Stimulated activated CD4-positive, alpha-beta T cell treated with anti-CD3 and anti-CD28 coated beads, Interleukin-4, amount 100 ng/mL, for 1 hour (primary cell): ENCODE data around the gene SORCS1.
A peak's percentile ranks its signal among the peaks of the same experiment; 100 is the strongest.

Source experiments
- DNase-seq: peaks from one replicate; pipeline ENCODE4 v3.0.0-alpha.2; 2020

The SORCS1 gene

DNA sequence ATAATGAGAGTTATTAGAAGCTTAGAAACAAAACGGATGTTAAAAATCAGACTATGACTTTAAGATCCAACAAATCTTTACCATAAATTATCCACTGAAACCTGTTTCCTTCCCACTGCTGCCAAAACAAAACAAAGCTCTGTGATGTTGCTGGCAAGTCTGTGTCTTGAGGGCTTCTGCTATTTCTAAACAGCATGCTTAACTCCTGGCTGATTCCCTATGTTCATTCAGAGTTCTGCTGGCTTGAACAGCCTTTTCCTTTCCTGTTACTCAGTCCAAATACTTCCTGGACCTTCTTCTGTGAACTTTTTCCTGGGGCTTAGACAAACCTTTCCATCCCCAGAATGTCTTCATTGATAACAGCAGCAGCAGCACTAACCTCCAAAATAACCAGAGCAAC, 448.1 kb downstream of the SORCS1 start:
- DNase-seq, result no peak

DNA sequence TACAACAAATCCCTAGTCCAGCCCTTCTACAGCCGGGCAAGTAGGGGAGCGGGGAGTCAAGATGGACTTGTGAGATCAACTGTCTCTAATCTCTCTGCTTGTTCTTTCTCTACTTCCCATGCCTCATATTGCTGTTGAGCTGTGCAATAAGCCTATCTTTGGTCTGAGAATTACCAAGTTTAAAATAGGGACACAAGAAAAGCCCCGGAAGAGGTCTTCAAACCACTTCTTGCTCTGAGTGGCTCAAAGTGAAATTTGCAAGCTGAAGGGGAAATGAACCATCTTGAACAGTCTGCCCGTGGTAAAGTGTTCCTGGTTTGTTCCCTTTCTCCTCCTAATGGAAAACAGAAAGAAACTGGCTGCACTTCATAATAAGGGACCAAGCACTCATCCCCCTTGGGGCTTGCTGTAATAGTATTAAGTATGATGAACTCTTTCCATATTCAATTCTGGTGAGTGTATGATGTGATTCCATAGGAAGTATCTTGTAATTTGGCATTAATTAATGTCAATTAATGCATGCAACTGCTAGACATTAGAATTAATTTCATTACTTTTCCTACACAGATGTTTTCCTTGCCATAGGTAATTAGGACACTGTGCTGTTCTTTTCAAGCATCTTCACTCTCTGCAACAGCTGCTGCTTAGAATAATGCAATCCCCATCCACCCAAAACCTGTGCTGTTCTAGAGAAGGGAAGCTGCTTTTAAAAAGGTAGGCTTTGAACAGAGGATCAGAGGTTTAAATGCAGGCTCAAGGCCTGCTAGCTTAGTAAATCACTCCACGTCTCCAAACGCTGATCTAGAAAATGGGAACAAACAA, 449.6 kb downstream of the SORCS1 start:
- no peak for DNase-seq

DNA sequence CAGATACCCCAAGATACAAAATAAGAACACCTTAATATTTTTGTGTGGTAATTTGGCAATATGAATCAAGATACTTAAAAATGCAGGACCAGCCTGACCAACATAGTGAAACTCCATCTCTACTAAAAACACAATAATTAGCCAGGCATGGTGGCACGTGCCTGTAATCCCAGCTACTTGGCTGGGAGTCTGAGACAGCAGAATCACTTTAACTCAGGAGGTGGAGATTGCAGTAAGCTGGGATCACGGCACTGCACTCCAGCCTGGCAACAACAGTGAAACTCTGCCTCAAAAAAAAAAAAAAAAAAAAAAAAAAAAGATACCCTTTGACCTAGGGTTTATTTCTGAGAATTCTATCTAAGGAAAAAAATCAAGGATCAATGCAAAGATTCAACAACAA, 450.7 kb downstream of the SORCS1 start:
- DNase-seq, result no peak

DNA sequence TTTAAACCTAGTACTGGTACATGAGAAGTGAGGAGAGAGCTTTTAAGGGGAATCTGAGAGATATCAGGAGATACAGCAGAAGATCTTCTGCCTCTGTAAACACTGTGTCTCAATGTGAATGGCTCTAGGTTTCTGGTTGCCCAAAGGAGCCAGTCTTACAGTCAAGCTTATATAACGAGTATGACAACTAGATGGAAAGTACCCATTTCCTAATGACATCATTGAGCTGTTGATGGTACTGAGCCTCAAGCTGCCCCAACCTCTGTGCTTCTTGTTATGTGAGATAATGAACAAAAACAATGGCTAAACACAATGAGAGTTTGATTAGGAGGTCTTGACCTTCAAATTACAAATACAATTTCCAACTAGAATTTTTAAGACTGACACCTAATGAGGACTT, 451.5 kb downstream of the SORCS1 start:
- DNase-seq, result no peak

DNA sequence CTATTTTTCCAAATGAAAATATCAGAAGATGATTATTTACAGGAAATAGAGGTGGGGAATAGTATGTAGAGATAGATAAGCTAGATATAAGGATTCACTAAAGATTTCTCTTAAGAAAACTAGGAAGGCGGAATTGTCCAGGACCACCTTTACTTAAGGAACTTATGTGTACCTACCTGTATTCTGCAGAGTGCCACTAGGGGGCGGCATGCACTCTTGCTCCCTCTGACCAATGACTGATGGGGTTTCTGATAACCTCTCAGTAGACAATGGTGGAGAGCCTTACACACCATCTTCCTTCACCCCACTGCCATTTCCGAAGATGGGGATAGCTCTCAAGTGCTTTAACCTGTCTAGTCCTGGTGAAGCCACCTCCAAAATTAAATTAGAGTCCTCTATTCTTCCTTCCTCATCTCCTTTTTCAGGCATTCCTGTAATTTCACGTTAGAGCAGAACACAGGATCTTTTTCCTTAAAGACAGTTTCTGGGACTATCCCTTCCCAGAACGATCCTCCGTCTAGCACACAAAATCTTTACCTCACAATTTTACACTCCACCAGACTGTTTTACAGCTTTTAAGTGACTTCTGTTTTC, 453.1 kb downstream of the SORCS1 start:
- peak; percentile 2 for DNase-seq

DNA sequence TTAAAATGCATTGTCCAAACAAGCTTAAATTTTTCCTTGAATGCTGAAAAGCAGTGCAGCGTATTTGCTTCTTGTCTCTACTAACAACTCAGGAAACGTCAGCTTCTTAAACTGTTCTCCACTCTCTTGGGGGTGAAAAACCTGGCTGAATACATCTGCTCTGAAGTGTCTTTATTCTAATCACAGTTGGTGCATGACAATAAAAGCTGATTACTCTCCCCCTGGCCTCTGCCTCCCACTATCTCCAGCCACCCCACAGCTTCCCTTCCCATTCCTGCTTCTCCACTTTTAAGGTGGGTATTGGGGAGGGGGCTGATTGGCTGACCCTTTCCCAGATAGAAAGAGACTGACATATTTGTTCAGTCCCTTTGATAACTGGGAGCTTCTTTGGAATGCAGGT, 456.0 kb downstream of the SORCS1 start:
- DNase-seq, result no peak

DNA sequence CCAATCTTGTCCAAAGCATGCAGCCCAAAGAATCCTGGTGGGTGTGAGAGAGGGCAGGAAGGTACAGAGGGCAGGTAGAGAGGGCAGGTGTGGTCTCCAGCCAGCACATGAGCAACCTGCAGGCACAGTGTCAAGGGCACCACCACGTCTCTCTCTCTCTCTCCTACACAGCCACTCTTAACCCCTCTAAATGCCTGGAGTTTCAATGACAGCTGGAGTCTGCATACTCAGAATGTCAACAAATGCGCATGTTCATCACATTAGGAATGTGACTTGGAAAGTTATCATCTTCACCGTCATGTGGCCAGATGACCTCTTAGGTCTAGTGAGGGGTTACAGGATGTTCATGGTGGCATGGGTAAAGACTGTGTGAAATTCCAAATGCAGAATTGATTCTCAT, 456.8 kb downstream of the SORCS1 start:
- no peak for DNase-seq

DNA sequence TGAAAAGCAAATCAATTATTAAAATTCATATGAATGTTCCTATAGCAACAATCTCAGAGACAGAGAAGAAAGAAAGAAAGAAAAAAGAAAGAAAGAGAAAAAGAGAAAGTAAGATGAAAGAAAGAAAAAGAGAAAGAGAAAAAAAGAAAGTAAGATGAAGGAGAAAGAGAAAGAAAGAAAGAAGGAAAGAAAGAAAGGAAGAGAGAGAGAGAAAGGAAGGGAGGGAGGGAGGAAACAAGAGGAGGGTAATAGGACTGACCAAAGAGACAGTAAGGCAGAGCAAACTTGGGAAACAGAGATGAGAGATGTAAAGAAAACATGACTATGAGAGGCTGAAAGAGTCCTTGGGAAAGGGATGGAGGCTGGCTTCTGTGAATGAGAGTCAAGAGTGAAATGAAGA, 458.4 kb downstream of the SORCS1 start:
- no peak for DNase-seq

DNA sequence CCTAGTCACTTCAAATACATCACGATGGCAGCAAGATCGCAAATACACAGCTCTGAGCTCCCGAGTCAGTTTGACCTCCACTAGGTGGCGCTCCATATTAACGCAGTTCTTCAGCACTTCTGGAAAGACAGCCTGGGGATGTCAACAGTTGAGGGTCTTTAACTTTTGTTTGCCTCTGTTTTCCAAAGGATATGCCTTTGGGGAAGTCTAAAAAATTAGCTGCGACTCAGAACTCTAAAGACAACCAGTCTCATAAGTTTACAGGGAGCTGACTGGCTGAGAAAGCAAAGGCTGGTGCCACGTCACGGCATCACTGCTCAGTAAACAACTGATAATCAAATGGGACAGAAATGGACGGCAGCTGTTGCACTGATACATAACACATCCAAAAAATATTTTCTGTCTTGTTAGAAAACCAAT, 458.8 kb downstream of the SORCS1 start:
- DNase-seq, result no peak

DNA sequence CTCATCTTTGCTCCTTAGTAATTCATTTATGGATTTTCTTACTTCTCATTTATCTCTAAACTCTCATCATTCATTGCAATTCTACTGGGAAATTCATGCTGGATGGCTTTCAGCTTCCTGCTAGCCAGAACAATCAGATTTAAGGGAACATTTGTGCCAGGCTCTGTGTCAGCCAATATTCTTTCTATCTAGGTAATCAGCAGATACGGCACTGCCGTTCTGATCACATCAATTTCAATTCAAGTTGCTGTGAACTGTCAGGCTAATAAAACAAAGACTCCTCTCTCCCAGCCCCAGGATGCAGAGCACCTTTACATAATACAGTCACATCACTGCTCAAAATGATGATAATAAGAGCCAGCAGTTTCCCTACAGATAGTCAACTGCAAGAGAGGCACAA, 468.3 kb downstream of the SORCS1 start:
- no peak for DNase-seq

DNA sequence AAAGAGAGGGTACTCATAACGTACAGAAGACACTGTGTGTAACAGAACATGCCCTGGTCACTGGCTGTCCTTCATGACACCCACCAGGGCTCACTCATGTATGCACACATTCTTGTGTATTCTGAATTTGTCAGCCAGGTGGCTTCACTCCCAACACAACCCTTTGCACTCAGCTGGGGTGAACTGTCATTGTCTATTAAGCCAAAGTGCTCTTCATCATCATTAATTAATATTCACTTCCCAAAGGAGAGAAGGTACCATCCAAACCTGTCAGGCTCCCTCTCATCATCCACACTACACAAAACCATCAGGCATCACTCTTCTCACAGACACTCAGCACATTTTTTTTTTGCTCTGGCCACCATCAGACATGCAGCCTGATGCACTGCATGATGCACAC, 469.8 kb downstream of the SORCS1 start:
- DNase-seq, result no peak

DNA sequence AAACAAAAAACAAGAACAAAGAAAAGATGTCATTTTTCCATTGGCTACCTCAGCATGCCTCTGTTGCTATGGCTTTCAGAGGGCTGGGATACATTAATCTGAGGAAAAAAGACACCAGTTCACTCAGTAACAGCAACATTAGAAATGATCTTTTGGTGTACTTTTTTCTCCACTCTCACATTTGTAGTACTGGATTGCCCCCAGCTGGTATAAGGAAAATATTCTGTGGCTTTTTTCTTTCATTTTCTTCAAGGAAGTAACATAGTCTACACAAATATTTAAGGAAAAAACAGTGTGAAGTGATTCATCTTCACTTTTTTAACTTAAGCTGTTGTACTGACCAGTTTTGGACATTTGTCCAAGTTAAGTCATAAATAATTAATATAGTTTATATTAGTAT, 482.3 kb downstream of the SORCS1 start:
- no peak for DNase-seq

DNA sequence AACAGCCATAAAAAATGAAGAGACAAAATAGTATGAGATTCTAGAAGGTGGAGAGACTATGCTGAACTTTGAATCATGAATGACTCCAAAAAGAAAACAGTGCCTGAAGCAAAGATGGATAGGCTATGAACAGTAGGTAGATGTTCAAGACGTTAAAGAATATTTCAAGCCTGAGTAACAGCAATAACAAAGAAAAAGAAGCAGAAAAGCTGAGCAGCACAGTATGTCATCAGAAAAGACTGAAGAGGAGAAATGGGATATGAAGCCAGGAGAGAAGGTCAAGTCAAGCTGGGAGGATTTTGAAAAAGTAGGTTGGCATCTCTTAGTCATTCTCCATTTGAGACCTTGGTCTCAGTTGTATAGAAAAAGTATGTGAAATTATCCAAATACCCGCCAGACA, 484.4 kb downstream of the SORCS1 start:
- DNase-seq, result no peak

DNA sequence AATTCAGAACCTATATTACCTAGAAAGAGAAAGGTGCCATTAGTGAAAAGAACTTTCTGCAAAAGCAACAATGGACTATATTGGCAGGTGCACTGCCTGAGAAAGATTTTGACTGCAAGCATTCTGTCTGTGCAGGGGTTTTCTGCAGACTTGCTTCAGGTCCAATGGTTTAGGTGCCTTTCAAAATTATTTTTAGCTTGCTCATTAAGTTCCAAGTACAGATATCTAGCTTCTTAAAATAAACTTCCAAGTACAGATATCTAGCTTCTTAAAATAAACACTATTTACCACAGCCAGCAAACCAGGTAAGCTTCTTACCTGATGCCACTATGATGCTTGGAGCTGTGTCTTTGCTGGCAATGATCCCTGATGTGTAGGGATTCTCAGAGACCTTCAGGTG, 485.2 kb downstream of the SORCS1 start:
- no peak for DNase-seq

DNA sequence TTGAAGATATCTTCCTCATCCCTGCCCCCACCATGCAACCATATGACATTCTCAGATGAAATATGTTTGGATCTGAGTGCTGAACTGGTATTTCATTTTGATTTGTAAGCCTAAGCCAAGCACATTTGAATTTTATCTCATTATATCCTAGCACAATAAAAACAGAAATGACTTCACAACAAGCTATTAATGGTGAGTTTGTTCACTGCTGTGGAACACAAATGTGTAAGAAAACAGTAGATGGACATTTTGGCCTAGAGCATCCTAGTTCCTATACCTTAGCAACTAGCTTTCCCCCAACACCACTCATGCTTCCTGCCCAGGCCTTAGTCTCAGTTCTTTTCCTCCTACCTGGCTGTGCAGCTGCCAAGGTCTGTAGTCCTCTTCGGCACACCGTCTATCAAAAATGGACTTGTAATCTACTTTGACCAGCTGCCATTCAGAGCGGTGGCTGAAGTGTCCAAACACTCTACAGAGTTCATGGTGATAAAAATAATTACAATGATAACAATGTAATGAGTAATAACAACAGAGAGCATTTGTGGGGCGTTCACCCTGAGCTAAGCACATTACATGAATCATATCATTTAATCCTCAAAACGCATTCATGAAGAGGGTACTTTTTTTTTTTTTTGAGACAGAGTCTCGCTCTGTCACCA, 491.9 kb downstream of the SORCS1 start:
- no peak for DNase-seq

DNA sequence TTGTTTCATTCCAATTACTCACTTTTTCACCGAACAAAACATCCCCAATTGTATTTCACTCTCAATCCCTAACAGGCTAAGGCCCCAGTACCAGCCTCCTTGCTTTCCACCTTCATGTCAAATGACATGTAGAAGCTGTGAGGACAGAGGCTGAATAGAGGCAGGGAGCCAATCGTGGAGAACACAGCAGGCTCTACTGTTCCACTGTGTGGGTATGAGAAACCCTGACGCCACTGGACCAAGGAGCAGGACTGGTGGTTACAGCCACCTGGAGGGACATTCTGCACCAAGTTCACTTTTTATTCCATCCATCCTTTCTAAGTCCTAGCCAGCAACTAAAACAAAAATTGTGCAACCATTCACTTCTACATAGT, 502.8 kb downstream of the SORCS1 start:
- no peak for DNase-seq

DNA sequence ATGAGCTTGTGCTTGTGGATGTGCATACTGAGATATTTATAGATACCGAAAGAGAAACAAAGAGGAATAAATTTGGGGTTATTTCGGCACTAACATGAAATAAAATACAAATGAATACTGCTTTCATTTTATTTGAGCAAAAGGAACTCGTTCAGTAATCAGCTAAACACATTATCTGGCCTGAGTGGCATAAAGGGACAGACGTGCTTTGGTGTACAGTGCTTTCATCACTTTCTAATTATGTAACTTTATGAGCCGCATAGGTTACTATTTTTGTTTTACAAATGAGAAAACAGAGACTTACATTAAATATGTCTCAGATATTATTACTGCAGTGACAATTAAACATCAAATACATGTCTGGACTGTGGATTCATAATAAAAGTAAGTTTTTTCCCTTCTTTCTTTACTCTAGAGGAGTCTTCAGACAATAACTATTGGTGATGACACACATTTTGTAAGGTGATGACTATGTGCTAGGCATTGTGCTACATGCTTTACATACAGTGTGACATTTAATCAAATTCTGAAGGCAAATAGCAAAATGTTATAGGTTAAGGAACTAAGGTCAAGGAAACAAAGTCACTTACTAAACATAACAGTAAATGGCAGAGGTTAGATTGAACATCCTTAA, 503.3 kb downstream of the SORCS1 start:
- DNase-seq, result no peak

DNA sequence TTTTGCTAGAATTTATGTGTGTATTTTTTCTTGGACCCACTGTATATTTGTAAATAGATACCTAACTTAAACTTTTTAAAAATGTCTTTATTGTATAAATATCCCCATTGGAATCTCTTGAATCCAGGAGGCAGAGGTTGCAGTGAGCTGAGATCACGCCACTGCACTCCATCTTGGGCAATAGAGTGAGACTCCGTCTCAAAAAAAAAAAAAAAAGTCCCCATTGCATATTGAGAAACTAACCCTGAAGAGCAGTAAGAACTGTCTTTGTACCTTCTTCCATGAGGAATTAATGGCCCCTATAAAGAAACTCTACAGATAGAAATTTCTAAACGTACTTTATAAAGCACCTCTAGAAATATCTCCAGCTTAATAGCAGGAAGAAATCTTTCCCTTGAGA, 504.0 kb downstream of the SORCS1 start:
- DNase-seq, result no peak

DNA sequence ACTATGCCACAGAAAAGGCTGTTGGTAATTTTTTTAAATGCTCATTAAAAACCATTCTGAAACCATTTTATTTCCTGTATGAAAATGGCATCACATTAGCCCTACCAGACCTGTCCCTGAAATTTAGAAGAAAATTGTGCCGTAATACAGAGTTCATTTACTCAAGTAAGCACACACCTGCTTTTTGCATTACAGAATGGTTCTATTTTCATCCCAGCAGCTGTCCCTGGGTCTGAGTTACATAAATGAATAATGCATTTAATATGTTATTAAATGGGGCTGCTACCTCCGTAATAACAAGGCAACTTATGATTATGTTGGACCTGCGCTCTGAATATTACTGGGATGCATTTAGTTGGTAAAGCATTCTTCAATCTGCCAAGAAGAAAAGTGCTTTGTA, 508.9 kb downstream of the SORCS1 start:
- no peak for DNase-seq

DNA sequence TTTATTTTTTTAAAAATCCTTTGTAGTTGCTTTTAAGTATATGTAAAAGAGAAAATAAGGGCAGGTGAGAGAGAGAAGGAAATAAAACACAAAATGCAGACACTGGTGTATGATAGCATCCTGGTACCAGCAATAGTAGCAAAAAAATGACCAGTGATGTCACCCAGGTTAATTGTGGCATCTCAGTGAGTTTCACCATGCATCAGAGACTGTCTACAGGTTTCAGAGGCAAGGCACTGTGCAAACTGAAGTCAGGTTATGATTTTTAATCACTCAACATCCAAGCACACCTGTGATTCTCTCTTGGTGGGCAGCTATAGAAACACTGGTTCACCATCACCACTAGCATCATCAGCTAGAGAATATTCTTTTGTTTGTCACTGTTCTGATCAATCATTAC, 509.3 kb downstream of the SORCS1 start:
- DNase-seq, result no peak

DNA sequence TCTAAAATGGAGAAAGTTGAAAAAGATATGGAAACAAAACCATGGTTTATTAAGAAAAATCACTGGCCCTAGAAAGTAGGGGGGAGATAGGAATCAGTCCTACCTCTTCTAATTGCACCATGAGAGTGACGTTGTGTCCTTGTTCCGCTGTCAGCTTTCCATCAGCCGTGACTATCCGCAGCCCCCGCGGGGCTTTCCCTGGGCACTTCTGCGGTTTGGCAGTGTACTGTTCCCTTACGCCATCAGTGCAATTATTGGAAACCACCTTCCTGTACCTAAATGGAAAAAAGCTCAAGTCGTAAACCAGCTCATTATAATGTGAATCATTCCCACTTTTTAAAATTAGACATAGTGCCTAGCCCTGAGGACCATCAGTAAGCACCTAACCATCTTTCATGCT, 512.2 kb downstream of the SORCS1 start:
- DNase-seq, result no peak

DNA sequence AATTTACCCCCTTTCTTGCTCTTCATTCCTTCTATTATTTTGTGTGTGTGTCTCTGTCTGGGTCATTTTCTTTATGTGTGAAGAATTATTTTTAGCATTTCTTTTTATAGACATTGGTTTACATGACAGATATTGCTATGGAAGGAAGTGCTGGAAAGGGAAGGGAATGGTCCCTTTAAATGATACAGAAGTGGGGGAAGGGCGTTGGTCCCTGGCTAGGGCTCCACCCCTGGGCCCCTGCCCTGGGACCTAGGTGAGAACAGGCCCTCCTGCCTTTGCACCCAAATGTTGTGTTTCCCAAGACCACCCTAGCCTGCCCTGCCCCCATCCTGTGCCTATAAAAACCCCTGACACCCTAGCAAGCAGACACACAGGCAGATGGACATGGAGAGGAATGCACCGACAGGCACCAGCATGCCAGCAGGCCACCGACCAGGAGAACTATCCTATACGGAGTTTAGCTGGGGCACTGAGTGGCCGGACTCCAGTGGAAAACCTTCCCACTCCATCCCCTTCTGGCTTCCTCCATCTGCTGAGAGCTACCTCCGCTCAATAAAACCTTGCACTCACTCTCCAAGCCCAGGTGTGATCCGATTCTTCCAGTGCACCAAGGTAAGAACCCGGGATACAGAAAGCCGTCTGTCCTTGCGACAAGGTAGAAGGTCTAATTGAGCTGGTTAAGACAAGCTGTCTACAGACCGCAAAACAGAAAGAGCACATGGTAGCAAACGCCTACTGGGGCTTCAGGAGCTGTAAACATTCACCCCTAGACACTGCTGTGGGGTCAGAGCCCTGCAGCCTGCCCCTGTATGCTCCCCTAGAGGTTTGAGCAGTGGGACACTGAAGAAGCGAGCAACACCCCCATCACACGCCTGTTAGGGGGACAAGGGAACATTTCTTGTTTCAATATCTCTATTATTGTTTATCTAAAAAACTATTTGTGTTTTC, 515.7 kb downstream of the SORCS1 start:
- no peak for DNase-seq

DNA sequence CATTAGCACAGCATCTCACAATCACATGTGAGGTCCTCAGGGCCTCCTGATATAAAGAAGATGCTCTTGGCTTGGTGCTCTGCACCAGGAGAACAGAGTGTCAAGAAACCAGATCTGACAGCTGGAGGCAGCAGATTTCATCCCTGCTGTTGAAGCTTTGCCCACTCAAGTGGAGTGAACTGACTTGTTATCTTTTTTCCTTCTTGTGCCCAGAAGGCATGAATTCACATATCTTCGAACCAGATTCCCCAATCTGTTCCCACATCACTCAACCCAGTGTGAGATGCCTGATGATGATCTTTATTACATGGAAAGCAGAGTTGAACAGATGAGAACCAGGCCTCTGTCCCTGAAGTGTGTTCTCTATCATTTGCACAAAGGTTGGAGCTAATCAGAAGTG, 521.0 kb downstream of the SORCS1 start:
- DNase-seq, result no peak
